ENCODE data around the gene PAX8.

Gene PAX8

GRCh38 chr2:113281910-113282746 lies 3.4 kb upstream of the PAX8 start:
- no peak for TF ChIP-seq GATA2 (IDR thresholded peaks at IDR 0.05; ENCODE audit: low read depth, low read length)
- no peak for TF ChIP-seq GATA3 (IDR thresholded peaks at IDR 0.05; ENCODE audit: low read depth, low read length)

- TF ChIP-seq GATA2 (IDR thresholded peaks at IDR 0.05; ENCODE audit: low read depth, low read length) (no peak), GATA3 (IDR thresholded peaks at IDR 0.05; ENCODE audit: low read depth, low read length) (no peak)
Observed at GRCh38 chr2:113278073-113278741, 514 bp downstream of the PAX8 start.

GRCh38 chr2:113277474-113278072 lies 1.1 kb downstream of the PAX8 start:
- TF ChIP-seq GATA3 (IDR thresholded peaks at IDR 0.05; ENCODE audit: low read depth, low read length) (no peak), GATA2 (IDR thresholded peaks at IDR 0.05; ENCODE audit: low read depth, low read length) (no peak)

DNA sequence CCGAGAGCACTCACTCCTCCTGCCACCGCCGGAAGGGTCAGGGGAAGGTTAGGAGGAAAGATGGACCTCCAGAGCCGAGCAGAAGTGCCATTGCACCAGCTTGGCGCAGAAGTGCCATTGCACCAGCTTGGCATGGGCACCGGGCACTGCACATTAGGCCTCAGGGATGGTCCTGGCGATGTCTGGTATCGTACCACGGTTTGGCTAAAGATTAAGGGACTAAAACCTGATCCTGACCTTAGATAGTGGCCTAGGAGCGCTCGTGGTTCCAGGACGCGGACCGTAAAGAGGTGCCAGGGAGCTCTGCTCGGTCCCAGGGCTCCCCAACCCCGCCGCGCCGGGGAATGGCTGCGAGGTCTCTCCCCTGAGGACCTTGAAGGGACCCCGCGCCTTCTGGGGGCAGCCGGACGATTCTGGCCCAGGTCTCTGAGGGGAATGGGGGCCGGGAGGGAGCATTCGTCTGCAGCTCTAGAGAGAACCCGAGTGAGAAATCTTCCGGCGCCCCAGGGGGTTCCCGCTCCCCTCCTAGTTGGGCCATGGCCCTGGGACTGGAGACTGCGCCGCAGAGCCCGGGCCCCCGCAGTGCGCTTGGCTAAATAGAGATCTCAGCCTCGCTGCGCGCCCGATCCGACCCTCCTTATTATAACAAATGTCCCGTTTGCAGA lies 1.8 kb downstream of the PAX8 start:
- TF ChIP-seq GATA2 (IDR thresholded peaks at IDR 0.05; ENCODE audit: low read depth, low read length) (no peak), GATA3 (IDR thresholded peaks at IDR 0.05; ENCODE audit: low read depth, low read length) (no peak)

DNA sequence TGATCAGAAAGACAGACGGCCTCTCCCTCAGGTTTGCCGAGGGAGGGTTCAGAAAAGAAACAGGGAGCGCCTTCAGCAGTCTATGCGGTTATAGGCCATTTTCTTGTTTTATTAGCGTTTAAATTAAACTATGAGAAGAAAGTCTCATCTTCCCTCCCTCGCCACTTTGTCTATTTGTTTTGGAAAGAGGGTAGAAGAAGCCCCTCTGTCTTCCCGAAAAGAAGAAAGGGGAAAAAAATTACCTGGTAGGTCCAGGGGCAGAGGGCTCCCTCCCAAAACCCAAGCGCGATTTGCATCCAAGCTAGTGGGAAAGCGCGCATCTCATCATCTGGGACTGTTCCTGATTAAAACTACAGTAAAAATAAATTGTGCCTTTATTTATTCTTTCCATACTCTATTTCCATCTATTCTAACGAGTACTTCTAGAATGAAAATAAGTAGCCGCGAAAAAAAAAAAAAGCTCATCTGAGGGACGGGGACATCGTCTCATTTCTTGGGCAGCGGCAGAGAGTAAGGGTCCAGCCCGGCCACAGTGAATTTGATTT lies 2.4 kb downstream of the PAX8 start:
- TF ChIP-seq GATA2 (IDR thresholded peaks at IDR 0.05; ENCODE audit: low read depth, low read length): no peak
- TF ChIP-seq GATA3 (IDR thresholded peaks at IDR 0.05; ENCODE audit: low read depth, low read length): no peak

DNA sequence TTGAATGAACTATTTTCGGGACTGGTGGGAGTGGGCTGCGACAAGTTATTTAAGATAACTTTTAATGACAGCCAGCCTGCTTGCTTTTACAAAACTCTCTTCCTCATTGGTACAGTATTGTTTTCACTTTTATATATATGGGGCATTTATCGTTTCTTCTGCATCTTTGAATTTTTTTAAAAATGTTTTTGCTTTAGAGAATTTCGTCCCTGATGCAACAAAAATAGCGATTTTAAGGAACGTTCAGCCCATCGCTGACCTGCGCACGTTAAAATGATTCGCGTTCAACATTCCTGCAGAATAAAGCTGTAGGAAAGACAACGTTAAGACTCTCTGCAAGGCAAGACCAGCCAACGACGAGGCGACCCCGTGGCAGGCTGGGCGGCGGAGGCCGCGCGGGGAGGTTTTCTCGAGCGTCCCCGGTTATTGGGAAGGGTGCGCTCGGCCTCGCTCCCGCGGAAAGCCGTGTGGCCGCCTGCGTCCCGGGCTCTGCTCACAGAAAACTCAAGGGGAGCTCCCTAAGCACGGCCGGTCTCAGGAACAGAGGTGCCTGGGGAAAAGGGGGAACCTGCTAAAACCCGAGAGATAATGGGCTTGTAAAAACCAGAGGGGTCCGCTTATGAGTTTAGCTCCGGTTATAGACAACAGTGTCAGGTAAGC lies 3.0 kb downstream of the PAX8 start:
- TF ChIP-seq GATA3 (IDR thresholded peaks at IDR 0.05; ENCODE audit: low read depth, low read length): no peak
- no peak for TF ChIP-seq GATA2 (IDR thresholded peaks at IDR 0.05; ENCODE audit: low read depth, low read length)

GRCh38 chr2:113274432-113274831 lies 4.3 kb downstream of the PAX8 start:
- TF ChIP-seq GATA2 (IDR thresholded peaks at IDR 0.05; ENCODE audit: low read depth, low read length): no peak
- TF ChIP-seq GATA3 (IDR thresholded peaks at IDR 0.05; ENCODE audit: low read depth, low read length): no peak

- no peak for TF ChIP-seq GATA2 (IDR thresholded peaks at IDR 0.05; ENCODE audit: low read depth, low read length)
- no peak for TF ChIP-seq GATA3 (IDR thresholded peaks at IDR 0.05; ENCODE audit: low read depth, low read length)
Observed at GRCh38 chr2:113273981-113274380, 4.7 kb downstream of the PAX8 start.

GRCh38 chr2:113273027-113273551 lies 5.6 kb downstream of the PAX8 start:
- TF ChIP-seq GATA2 (IDR thresholded peaks at IDR 0.05; ENCODE audit: low read depth, low read length) (no peak), GATA3 (IDR thresholded peaks at IDR 0.05; ENCODE audit: low read depth, low read length) (no peak)

DNA sequence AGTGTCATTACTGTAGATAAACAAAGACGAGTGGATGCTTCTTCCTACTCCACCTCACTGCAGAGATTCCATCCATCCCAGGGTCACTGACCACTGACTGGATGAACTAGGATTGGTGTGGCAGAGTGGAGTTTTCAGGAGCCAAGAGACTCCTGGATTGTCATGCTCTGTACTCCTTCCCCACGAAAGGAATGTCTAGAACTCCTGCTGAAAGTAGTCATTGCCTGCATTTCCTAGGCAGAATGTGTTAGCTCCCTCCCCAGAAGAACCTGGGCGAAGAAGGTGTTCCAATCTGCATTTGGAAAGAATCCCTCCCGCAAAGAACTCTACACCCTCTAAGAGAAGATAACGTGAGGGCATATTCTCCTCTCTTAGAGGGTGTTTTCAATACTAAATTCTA lies 6.2 kb downstream of the PAX8 start:
- TF ChIP-seq GATA2 (IDR thresholded peaks at IDR 0.05; ENCODE audit: low read depth, low read length): no peak
- no peak for TF ChIP-seq GATA3 (IDR thresholded peaks at IDR 0.05; ENCODE audit: low read depth, low read length)

GRCh38 chr2:113268621-113269360 lies 9.9 kb downstream of the PAX8 start:
- no peak for TF ChIP-seq GATA3 (IDR thresholded peaks at IDR 0.05; ENCODE audit: low read depth, low read length)
- no peak for TF ChIP-seq GATA2 (IDR thresholded peaks at IDR 0.05; ENCODE audit: low read depth, low read length)

DNA sequence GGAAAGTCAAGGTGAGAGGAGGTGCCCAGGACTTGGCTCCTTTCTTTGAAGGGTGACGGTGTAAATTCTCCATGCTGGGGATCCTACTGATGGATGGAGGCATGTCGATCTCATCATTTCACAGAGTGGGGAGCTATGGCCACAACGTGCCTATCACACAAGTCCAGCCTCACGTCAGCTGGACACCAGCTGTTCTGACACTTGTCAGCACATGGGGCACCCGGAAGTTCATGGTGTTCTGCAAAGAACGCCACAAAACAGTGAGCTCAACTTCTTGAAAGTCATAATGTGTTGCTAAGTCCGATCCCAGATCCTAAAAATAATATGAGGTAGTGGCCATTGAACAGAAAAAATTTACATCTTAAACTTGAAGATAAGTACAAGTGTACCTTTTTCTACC lies 12.3 kb downstream of the PAX8 start:
- no peak for TF ChIP-seq GATA2 (IDR thresholded peaks at IDR 0.05; ENCODE audit: low read depth, low read length)
